H1 (cell line): Measurements from ENCODE around the gene GRID1. TPM values are rescaled to one million over a fixed set of nuclear protein-coding genes. Genes with fewer than 3 reads are reported as not detected.

ENCODE experiments used
- CTCF ChIA-PET: fragments of 300-600 bp; sonication (Branson Sonifier 250); formaldehyde crosslinking; loops from one replicate; lab custom pipeline; 2021; ENCODE audit not compliant: partially characterized antibody; lab: Charles Lee
- POLR2A ChIA-PET: fragments of 300-600 bp; sonication (Branson Sonifier 250); formaldehyde crosslinking; loops from one replicate; lab custom pipeline; 2021; ENCODE audit warnings: inconsistent platforms; ENCODE audit not compliant: partially characterized antibody; lab: Charles Lee
- DNase-seq, 2 experiments: peaks; one replicate each; pipeline versions ENCODE4 v3.0.0 to v3.0.0-alpha.2; 2010 to 2022; ENCODE audit warnings: low spot score in 2 of 2, low read depth in 1 of 2, mixed read lengths in 1 of 2
- FAIRE-seq: peaks from 2 replicates; lab custom pipeline; 2011; peaks lifted over from hg19 to GRCh38; lab: Jason Lieb, UNC
- H2AFZ ChIP-seq: 2 replicates; pipeline ENCODE4 v1.8.1; 2012; ENCODE audit warnings: low read length, inconsistent platforms
- H2AK5ac ChIP-seq: 2 replicates; pipeline ENCODE4 v1.6.1; 2013; ENCODE audit warnings: low read depth, low read length
- H2BK120ac ChIP-seq: replicated peaks from 2 replicates; pipeline ENCODE3; 2013; ENCODE audit warnings: low read depth, low read length, inconsistent platforms
- H2BK12ac ChIP-seq: 2 replicates; pipeline ENCODE4 v1.6.1; 2013; ENCODE audit warnings: low read depth, low read length
- H2BK15ac ChIP-seq: 2 replicates; pipeline ENCODE4 v1.6.1; 2013; ENCODE audit warnings: low read length
- H2BK20ac ChIP-seq: 2 replicates; pipeline ENCODE4 v1.6.1; 2013; ENCODE audit warnings: low read length
- H2BK5ac ChIP-seq: 2 replicates; pipeline ENCODE4 v1.6.1; 2013; ENCODE audit warnings: low read depth, low read length
- H3K14ac ChIP-seq: 2 replicates; pipeline ENCODE4 v1.6.1; 2013; ENCODE audit warnings: inconsistent platforms; ENCODE audit not compliant: insufficient read length
- H3K18ac ChIP-seq: 2 replicates; pipeline ENCODE4 v1.6.1; 2013; ENCODE audit warnings: low read length; ENCODE audit errors: extremely low read depth
- H3K23ac ChIP-seq: 2 replicates; pipeline ENCODE4 v1.6.1; 2013; ENCODE audit warnings: inconsistent platforms; ENCODE audit not compliant: insufficient read length
- H3K23me2 ChIP-seq: 2 replicates; pipeline ENCODE4 v1.6.1; 2013; ENCODE audit warnings: low read depth, low read length
- H3K27ac ChIP-seq: 2 replicates; pipeline ENCODE4 v1.6.1; 2011; ENCODE audit warnings: low read depth, low read length, inconsistent platforms
- H3K27me3 ChIP-seq, 4 experiments: replicated peaks in 1 of 4; 1 replicate in 1 of 4; 2 replicates in 3 of 4; pipeline versions ENCODE4 v1.6.1 to v1.8.1; 2011 to 2013; ENCODE audit warnings: low read length in 3 of 4, mild to moderate bottlenecking in 3 of 4, inconsistent platforms in 2 of 4, mixed read lengths in 2 of 4, moderate library complexity in 1 of 4; ENCODE audit not compliant: control insufficient read depth in 3 of 4, insufficient read depth in 3 of 4; ENCODE audit errors: extremely low read depth in 1 of 4
- H3K36me3 ChIP-seq, 4 experiments: 2 replicates each; pipeline versions ENCODE4 v1.6.1 to v1.8.1; 2011 to 2013; ENCODE audit warnings: mild to moderate bottlenecking in 4 of 4, low read length in 3 of 4, moderate library complexity in 2 of 4, control low read depth in 1 of 4, inconsistent platforms in 1 of 4; ENCODE audit not compliant: insufficient read depth in 4 of 4, control insufficient read depth in 2 of 4
- H3K4ac ChIP-seq: replicated peaks from 2 replicates; pipeline ENCODE3; 2013; ENCODE audit warnings: low read length, low read depth, mixed read lengths, inconsistent platforms; ENCODE audit not compliant: insufficient read length
- H3K4me1 ChIP-seq, 4 experiments: replicated peaks in 1 of 4; 1 replicate in 1 of 4; 2 replicates in 3 of 4; pipeline versions ENCODE4 v1.6.1 to v1.8.1; 2011 to 2013; ENCODE audit warnings: low read length in 3 of 4, inconsistent platforms in 2 of 4, mixed read lengths in 1 of 4; ENCODE audit not compliant: insufficient read depth in 4 of 4, control insufficient read depth in 3 of 4
- H3K4me2 ChIP-seq, 2 experiments: 2 replicates each; pipeline versions ENCODE4 v1.6.1 to v1.8.1; 2011 to 2013; ENCODE audit warnings: low read depth in 2 of 2, low read length in 2 of 2, control low read depth in 1 of 2, inconsistent platforms in 1 of 2, mild to moderate bottlenecking in 1 of 2; ENCODE audit not compliant: insufficient read depth in 1 of 2
- H3K4me3 ChIP-seq, 4 experiments: fragments of 200-600, 300-600 bp in 1 of 4; sonication (generic), shearing (Covaris generic), sonication (Bioruptor Twin) in 1 of 4; 2 replicates each; pipeline versions ENCODE4 v1.5.1 to v1.8.1; 2011 to 2016; ENCODE audit warnings: low read length in 4 of 4, low read depth in 3 of 4, control low read depth in 2 of 4, inconsistent platforms in 2 of 4, mild to moderate bottlenecking in 2 of 4, mixed read lengths in 1 of 4, moderate library complexity in 1 of 4; ENCODE audit not compliant: insufficient read depth in 2 of 4; ENCODE audit errors: extremely low read depth in 1 of 4
- H3K56ac ChIP-seq: replicated peaks from 2 replicates; pipeline ENCODE3; 2013; ENCODE audit warnings: low read depth, mild to moderate bottlenecking, mixed read lengths, low read length, inconsistent platforms; ENCODE audit not compliant: insufficient read length
- H3K79me1 ChIP-seq: 2 replicates; pipeline ENCODE4 v1.6.1; 2013; ENCODE audit warnings: low read depth, low read length, control low read depth
- H3K79me2 ChIP-seq, 2 experiments: 2 replicates each; pipeline versions ENCODE4 v1.6.1 to v1.8.1; 2012 to 2013; ENCODE audit warnings: low read length in 2 of 2, mild to moderate bottlenecking in 2 of 2, inconsistent platforms in 1 of 2; ENCODE audit not compliant: insufficient read depth in 2 of 2, control insufficient read depth in 1 of 2
- H3K9ac ChIP-seq, 4 experiments: replicated peaks in 1 of 4; 1 replicate in 1 of 4; 2 replicates in 3 of 4; pipeline versions ENCODE4 v1.6.1 to v1.8.1; 2011 to 2013; ENCODE audit warnings: low read depth in 3 of 4, low read length in 3 of 4, control low read depth in 2 of 4, mild to moderate bottlenecking in 2 of 4, moderate library complexity in 2 of 4, inconsistent platforms in 1 of 4; ENCODE audit errors: extremely low read depth in 1 of 4
- H3K9me3 ChIP-seq, 2 experiments: 2 replicates each; pipeline versions ENCODE4 v1.6.1 to v1.8.1; 2012 to 2013; ENCODE audit warnings: mild to moderate bottlenecking in 2 of 2, moderate library complexity in 2 of 2, control low read depth in 1 of 2, inconsistent platforms in 1 of 2, low read depth in 1 of 2, low read length in 1 of 2, mixed read lengths in 1 of 2; ENCODE audit not compliant: insufficient read depth in 2 of 2
- H4K20me1 ChIP-seq, 2 experiments: replicated peaks in 1 of 2; 2 replicates each; pipeline versions ENCODE3 to v1.8.1; 2011 to 2013; ENCODE audit warnings: inconsistent platforms in 2 of 2, low read length in 2 of 2, mild to moderate bottlenecking in 1 of 2; ENCODE audit not compliant: insufficient read depth in 2 of 2, control insufficient read depth in 1 of 2
- H4K5ac ChIP-seq: 2 replicates; pipeline ENCODE4 v1.6.1; 2013; ENCODE audit warnings: low read length, low read depth, mixed read lengths, inconsistent platforms; ENCODE audit not compliant: insufficient read length
- H4K8ac ChIP-seq: 2 replicates; pipeline ENCODE4 v1.8.0; 2013; ENCODE audit warnings: mild to moderate bottlenecking, moderate library complexity, low read length, inconsistent platforms; ENCODE audit not compliant: insufficient read depth; ENCODE audit errors: extremely low read depth
- H4K91ac ChIP-seq: replicated peaks from 2 replicates; pipeline ENCODE3; 2013; ENCODE audit warnings: low read length, mixed read lengths, inconsistent platforms; ENCODE audit not compliant: insufficient read length
- ASH2L ChIP-seq: fragments of 200-600, 300-600 bp; sonication (generic); IDR thresholded peaks from one replicate; pipeline ENCODE4 v1.7.1; 2017; ENCODE audit warnings: low read length
- ATF3 ChIP-seq: IDR thresholded peaks from 2 replicates; pipeline ENCODE4 v1.6.1; 2011; ENCODE audit warnings: low read depth, mild to moderate bottlenecking, low read length; ENCODE audit not compliant: insufficient read depth
- BACH1 ChIP-seq: IDR thresholded peaks from 2 replicates; pipeline ENCODE4 v1.6.1; 2012; ENCODE audit warnings: low read length, improper control_type of control experiment
- BCL11A ChIP-seq, 2 experiments: IDR thresholded peaks; one replicate each; pipeline ENCODE4 v1.6.1; 2011; ENCODE audit warnings: low read depth in 2 of 2, low read length in 2 of 2, mild to moderate bottlenecking in 2 of 2
- CBX8 ChIP-seq: fragments of 300-800, 300-1000 bp; sonication (generic); IDR thresholded peaks from 2 replicates; pipeline ENCODE4 v1.7.1; 2016; ENCODE audit warnings: low read depth, low read length, borderline replicate concordance
- CREB1 ChIP-seq: IDR thresholded peaks from 2 replicates; pipeline ENCODE4 v1.6.1; 2012; ENCODE audit warnings: inconsistent platforms
- GABPA ChIP-seq: IDR thresholded peaks from 2 replicates; pipeline ENCODE4 v1.6.1; 2011; ENCODE audit warnings: mild to moderate bottlenecking, low read length, moderate library complexity, borderline replicate concordance; ENCODE audit not compliant: insufficient read depth
- GTF2F1 ChIP-seq: IDR thresholded peaks from 2 replicates; pipeline ENCODE4 v1.6.1; 2012; ENCODE audit warnings: low read depth, low read length, improper control_type of control experiment, borderline replicate concordance
- HDAC6 ChIP-seq: IDR thresholded peaks from one replicate; pipeline ENCODE4 v1.7.1; 2012; ENCODE audit warnings: low read depth, mild to moderate bottlenecking, inconsistent platforms, low read length, moderate library complexity
- KDM1A ChIP-seq: fragments of 200-600, 300-600 bp; sonication (generic); IDR thresholded peaks from 2 replicates; pipeline ENCODE4 v1.7.1; 2016; ENCODE audit warnings: mild to moderate bottlenecking, low read length, borderline replicate concordance
- PHF8 ChIP-seq: fragments of 200-600 bp; sonication (generic); conservative IDR thresholded peaks from 2 replicates; pipeline ENCODE4 v1.7.1; 2012; ENCODE audit warnings: low read depth, mild to moderate bottlenecking, inconsistent platforms, low read length, moderate library complexity
- POU5F1 ChIP-seq: IDR thresholded peaks from 2 replicates; pipeline ENCODE4 v1.6.1; 2011; ENCODE audit warnings: low read depth, mild to moderate bottlenecking, low read length, moderate library complexity
- RAD21 ChIP-seq, 2 experiments: IDR thresholded peaks in 1 of 2; conservative IDR thresholded peaks in 1 of 2; 2 replicates each; pipeline ENCODE4 v1.6.1; 2011; ENCODE audit warnings: low read depth in 2 of 2, low read length in 2 of 2, improper control_type of control experiment in 1 of 2, inconsistent platforms in 1 of 2, mild to moderate bottlenecking in 1 of 2, moderate library complexity in 1 of 2
- SP2 ChIP-seq: IDR thresholded peaks from 2 replicates; pipeline ENCODE4 v1.6.1; 2012; ENCODE audit warnings: mild to moderate bottlenecking, low read length, inconsistent platforms
- SRF ChIP-seq: IDR thresholded peaks from 2 replicates; pipeline ENCODE4 v1.6.1; 2011; ENCODE audit warnings: mild to moderate bottlenecking, low read depth, low read length, moderate library complexity
- WGBS, 2 experiments: shearing (Covaris generic) in 1 of 2; methylation state at CpG; one replicate each; pipeline versions ENCODE4 v1.1.6 to v1.1.7; 2013 to 2015; ENCODE audit warnings: low lambda C conversion rate in 2 of 2, mixed read lengths in 2 of 2, inconsistent platforms in 1 of 2, low coverage in 1 of 2, missing lambda C conversion rate in 1 of 2; ENCODE audit not compliant: insufficient replicate concordance in 2 of 2, insufficient coverage in 1 of 2, insufficient read length in 1 of 2; ENCODE audit errors: extremely low coverage in 1 of 2, missing lambda C conversion rate in 1 of 2; 5-methylcytosine and 5-hydroxymethylcytosine counted together
- polyA plus RNA-seq, 7 experiments: library from polyadenylated mRNA; depleted of rRNA in 3 of 7; stranded (reverse) in 5 of 7; unstranded in 2 of 7; fragments of >200 nt in 5 of 7; fragments of 200-250 nt in 2 of 7; gene quantifications; 1 replicate in 5 of 7; 2 replicates in 1 of 7; 4 replicates in 1 of 7; pipeline versions ENCODE4 v1.2.1 to v1.2.3, GENCODE V29; 2011 to 2013; ENCODE audit warnings: missing spikeins in 2 of 7, mixed read lengths in 2 of 7
- total RNA-seq: library from RNA; stranded (reverse); fragmentation: NEBNext Ultra II Directional; extraction: Animal tissue kit (Norgen Biotek cat#: 25700); gene quantifications from 2 replicates; pipeline ENCODE4 v1.2.1, GENCODE V29; 2021

The GRID1 gene
- total and polyA plus RNA-seq, 2 of the 8 experiments (the other 6 are each of a cell fraction or from before 2014, with no cell fraction given) = 0.22 to 0.30 TPM

GRCh38 chr10:86144301-86144700 is 222.3 kb downstream of the GRID1 start:
- no peak for FAIRE-seq
- TF ChIP-seq SRF (no peak), ATF3 (no peak), POU5F1 (no peak), ASH2L (no peak), CREB1 (no peak), GABPA (no peak), BACH1 (no peak), HDAC6 (no peak), SP2 (no peak), RAD21 (IDR thresholded peaks at IDR 0.05 in 1 of 2, conservative IDR thresholded peaks at IDR 0.05 in 1 of 2; ENCODE audit: low read depth in 2 of 2, low read length in 2 of 2) (no peak), GTF2F1 (no peak), BCL11A (IDR thresholded peaks at IDR 0.05; ENCODE audit: low read depth in 2 of 2, low read length in 2 of 2) (no peak), CBX8 (no peak), KDM1A (no peak), PHF8 (no peak)
- TF ChIP-seq, all 59 proteins: peak for 0
- peaks cover 0 to 2% (median 0%) of the 10 kb centered on the region in 4 experiments; a peak in 2 of 7 replicates for H3K4me1 ChIP-seq
- no peak overlapping the region for H3K27ac ChIP-seq
- no peak overlapping the region for H3K4me2 ChIP-seq
- H4K20me1 ChIP-seq = no peaks in the 10 kb centered on the region
- H2AK5ac ChIP-seq = no peak overlapping the region; the same call in 1 of the 2 replicates
- H2BK120ac ChIP-seq = no peak overlapping the region
- no peaks in the 10 kb centered on the region for H3K36me3 ChIP-seq
- H2BK15ac ChIP-seq = no peak overlapping the region
- no peak overlapping the region for H2BK12ac ChIP-seq
- no peaks in the 10 kb centered on the region for H3K9me3 ChIP-seq
- no peaks in the 10 kb centered on the region for H3K79me2 ChIP-seq
- no peak for DNase-seq
- H2AFZ ChIP-seq = no peak overlapping the region
- no peaks in the 10 kb centered on the region for H3K27me3 ChIP-seq
- H3K23me2 ChIP-seq = no peaks in the 10 kb centered on the region
- 88% methylated on average over 7 of the region's 8 CpGs; no CpG with 5 or more reads in 1 of the 2 experiments for WGBS, 2 experiments
- no peak overlapping the region for H3K23ac ChIP-seq
- H4K91ac ChIP-seq = no peak overlapping the region
- no peaks in the 10 kb centered on the region for H3K79me1 ChIP-seq
- H4K8ac ChIP-seq = no peak overlapping the region
- H4K5ac ChIP-seq = no peak overlapping the region
- ChIA-PET CTCF (interaction anchor here (0.6 to 1.5 kb wide), 3 partner anchors 13 to 1531 kb away, joined by 3 to 4 read pairs (median 3); no protein-coding TSS in a partner anchor), POLR2A (no interaction called here)
- no peak overlapping the region for H3K14ac ChIP-seq
- H2BK5ac ChIP-seq = no peak overlapping the region
- H2BK20ac ChIP-seq = no peak overlapping the region
- H3K18ac ChIP-seq = no peak overlapping the region
- H3K4ac ChIP-seq = no peak overlapping the region
- H3K56ac ChIP-seq = no peak overlapping the region
- H3K4me3 ChIP-seq = no peak overlapping the region
- no peak overlapping the region for H3K9ac ChIP-seq
